ENCODE results near the gene APLF.

GRCh38 chr2:68468801-68469200 is 1.4 kb downstream of the APLF start:
- TF ChIP-seq CTCF (conservative IDR thresholded peaks at IDR 0.05; ENCODE audit: low read depth, low read length) (no peak), EZH2phosphoT487 (IDR thresholded peaks at IDR 0.05; ENCODE audit: borderline replicate concordance, low read length) (no peak)
